GM21529 (cell line): ENCODE results near the gene CISTR.
A peak's percentile ranks its signal among the peaks of the same experiment; 100 is the strongest.
"Not testable (repeated sequence)": the region's sequence is repeated elsewhere in the genome, so short reads cannot be mapped to it uniquely, and the experiment has no call there.

ENCODE experiments used
- ATAC-seq: cut with Tn5 transposase; IDR thresholded peaks from one replicate; pipeline ENCODE4 v1.9.1; 2021; ENCODE audit not compliant: unreplicated experiment

CISTR gene

GRCh38 chr12:53751336-53752191, at the start of gene CISTR:
Gene CISTR, minus strand, starts transcription at chr12:53751979.
- ATAC-seq, result peak; percentile 37

GRCh38 chr12:53798575-53798974, 46.8 kb upstream of the CISTR start:
- ATAC-seq, result no peak

- ATAC-seq, result no peak
Observed at GRCh38 chr12:53795927-53796326, 44.1 kb upstream of the CISTR start.

GRCh38 chr12:53793221-53793620, 41.4 kb upstream of the CISTR start:
- ATAC-seq, result no peak

GRCh38 chr12:53791735-53792326, 40.1 kb upstream of the CISTR start:
- ATAC-seq, result no peak

- no peak for ATAC-seq
Observed at GRCh38 chr12:53789570-53789969, 37.8 kb upstream of the CISTR start.

- ATAC-seq, result no peak
Observed at GRCh38 chr12:53788892-53789291, 37.1 kb upstream of the CISTR start.

GRCh38 chr12:53786411-53786810, 34.6 kb upstream of the CISTR start:
- ATAC-seq, result no peak

GRCh38 chr12:53785161-53785560, 33.4 kb upstream of the CISTR start:
- ATAC-seq, result no peak

GRCh38 chr12:53782093-53782703, 30.4 kb upstream of the CISTR start:
- no peak for ATAC-seq

- ATAC-seq, result no peak
Observed at GRCh38 chr12:53781228-53781801, 29.5 kb upstream of the CISTR start.

- no peak for ATAC-seq
Observed at GRCh38 chr12:53780323-53780722, 28.5 kb upstream of the CISTR start.

- ATAC-seq, result not testable (repeated sequence)
Observed at GRCh38 chr12:53779679-53780078, 27.9 kb upstream of the CISTR start.

- ATAC-seq, result no peak
Observed at GRCh38 chr12:53777936-53778644, 26.3 kb upstream of the CISTR start.

GRCh38 chr12:53777412-53777811, 25.6 kb upstream of the CISTR start:
- ATAC-seq, result no peak

- ATAC-seq, result no peak
Observed at GRCh38 chr12:53776872-53777271, 25.1 kb upstream of the CISTR start.

GRCh38 chr12:53775478-53776145, 23.8 kb upstream of the CISTR start:
- ATAC-seq, result no peak

- no peak for ATAC-seq
Observed at GRCh38 chr12:53770281-53770680, 18.5 kb upstream of the CISTR start.

GRCh38 chr12:53768976-53769375, 17.2 kb upstream of the CISTR start:
- ATAC-seq, result no peak

GRCh38 chr12:53766881-53767280, 15.1 kb upstream of the CISTR start:
- ATAC-seq, result no peak

GRCh38 chr12:53765891-53766290, 14.1 kb upstream of the CISTR start:
- no peak for ATAC-seq
